A673 (cell line): Measurements from ENCODE around the gene OSM. TPM values are rescaled to one million over a fixed set of nuclear protein-coding genes. Genes with fewer than 3 reads are reported as not detected.

Experiments
- BruUV-seq: library from RNA; stranded (reverse); fragments of 400-500 nt; replicated peaks from 2 replicates; lab custom pipeline; 2021; lab: Mats Ljungman, UMichigan
- CTCF ChIA-PET: fragments of 300-600 bp; sonication (Branson Sonifier 250); formaldehyde crosslinking; loops from one replicate; lab custom pipeline; 2022; ENCODE audit warnings: antibody characterized with exemption; lab: Charles Lee
- POLR2A ChIA-PET: fragments of 300-600 bp; sonication (Branson Sonifier 250); formaldehyde crosslinking; loops from one replicate; lab custom pipeline; 2022; ENCODE audit warnings: antibody characterized with exemption; ENCODE audit not compliant: low non-redundant PET; lab: Charles Lee
- DNase-seq: peaks from one replicate; pipeline ENCODE4 v3.0.0-alpha.2; 2015; ENCODE audit warnings: low spot score
- H3K27ac ChIP-seq: fragments of 200-600 bp; sonication (generic); 2 replicates; pipeline ENCODE4 v1.5.1; 2016; ENCODE audit warnings: mixed run types, low read depth, mild to moderate bottlenecking, mixed read lengths, antibody characterized with exemption, low read length; ENCODE audit not compliant: poor library complexity, severe bottlenecking
- H3K27me3 ChIP-seq: fragments of 200-600 bp; sonication (generic); replicated peaks from 2 replicates; pipeline ENCODE4 v1.6.1; 2017; ENCODE audit warnings: mixed run types, low read depth, mild to moderate bottlenecking, mixed read lengths, antibody characterized with exemption, low read length; ENCODE audit not compliant: insufficient read depth, poor library complexity
- H3K36me3 ChIP-seq: fragments of 200-600 bp; sonication (generic); 2 replicates; pipeline ENCODE4 v1.6.1; 2016; ENCODE audit warnings: mixed run types, mild to moderate bottlenecking, mixed read lengths, antibody characterized with exemption, low read length; ENCODE audit not compliant: insufficient read depth, poor library complexity, severe bottlenecking
- H3K4me1 ChIP-seq: fragments of 200-600 bp; sonication (generic); 2 replicates; pipeline ENCODE4 v1.6.1; 2017; ENCODE audit warnings: mixed run types, mild to moderate bottlenecking, mixed read lengths, antibody characterized with exemption, low read length; ENCODE audit not compliant: insufficient read depth, poor library complexity, severe bottlenecking
- H3K4me3 ChIP-seq: fragments of 200-600 bp; sonication (generic); 2 replicates; pipeline ENCODE4 v1.5.1; 2016; ENCODE audit warnings: low read depth, mixed run types, mild to moderate bottlenecking, mixed read lengths, low read length; ENCODE audit not compliant: poor library complexity, severe bottlenecking
- H3K9me3 ChIP-seq: fragments of 200-600 bp; sonication (generic); 2 replicates; pipeline ENCODE4 v1.6.1; 2016; ENCODE audit warnings: mixed run types, low read depth, mild to moderate bottlenecking, mixed read lengths, antibody characterized with exemption, low read length; ENCODE audit not compliant: poor library complexity, severe bottlenecking
- EZH2 ChIP-seq: fragments of 200-600 bp; sonication (generic); IDR thresholded peaks from 2 replicates; pipeline ENCODE4 v1.6.1; 2017; ENCODE audit warnings: borderline replicate concordance, low read depth, mild to moderate bottlenecking, mixed read lengths, antibody characterized with exemption, low read length; ENCODE audit not compliant: poor library complexity, severe bottlenecking
- intact Hi-C: fragments of 100-400 bp; cut with micrococcal nuclease; formaldehyde crosslinking; loops from one replicate; pipeline ENCODE4 v1.10.0; 2022; ENCODE audit not compliant: unreplicated experiment
- total RNA-seq: library from RNA; stranded (reverse); gene quantifications from 2 replicates; pipeline ENCODE4 v1.2.3, GENCODE V29; 2021
- TF ChIP-seq, protein P1 (sequence below): fragments of 300-800, 200-600 bp; sonication (generic); conservative IDR thresholded peaks from 2 replicates; pipeline ENCODE4 v1.5.1; 2017; ENCODE audit warnings: low read depth, mild to moderate bottlenecking, antibody characterized with exemption, low read length, moderate library complexity, mixed read lengths

Gene OSM
- total RNA-seq, 1 experiment from 2014 or later: not detected

DNA sequence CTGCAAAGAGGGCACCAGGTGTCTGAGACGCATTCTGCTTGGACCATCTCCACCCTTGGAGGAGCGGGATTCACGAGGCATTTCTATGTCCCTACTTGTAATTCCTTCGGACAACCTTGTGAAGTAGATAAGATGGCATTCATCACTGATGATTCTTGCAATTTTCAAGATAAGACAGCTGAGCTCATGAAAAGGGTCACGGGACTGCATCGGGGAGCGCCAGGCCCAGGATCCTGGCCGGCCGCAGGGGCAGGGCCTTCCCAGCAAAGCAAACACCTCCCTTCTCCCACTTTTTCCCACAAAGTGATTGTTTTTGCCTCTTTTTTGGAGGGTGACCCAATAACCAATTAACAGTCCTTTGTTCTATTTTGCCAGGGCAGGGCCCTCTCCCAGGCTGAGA is 28.5 kb downstream of the OSM start:
- POLR2A ChIA-PET: no interaction called here
- Histone ChIP-seq H3K4me3 (no peak overlapping the region), H3K9me3 (no peaks in the 10 kb centered on the region), H3K4me1 (no peaks in the 10 kb centered on the region), H3K27ac (no peak overlapping the region), H3K36me3 (no peaks in the 10 kb centered on the region), H3K27me3 (no peaks in the 10 kb centered on the region)
- no TSS peak for BruUV-seq
- TF ChIP-seq, protein P1, sequence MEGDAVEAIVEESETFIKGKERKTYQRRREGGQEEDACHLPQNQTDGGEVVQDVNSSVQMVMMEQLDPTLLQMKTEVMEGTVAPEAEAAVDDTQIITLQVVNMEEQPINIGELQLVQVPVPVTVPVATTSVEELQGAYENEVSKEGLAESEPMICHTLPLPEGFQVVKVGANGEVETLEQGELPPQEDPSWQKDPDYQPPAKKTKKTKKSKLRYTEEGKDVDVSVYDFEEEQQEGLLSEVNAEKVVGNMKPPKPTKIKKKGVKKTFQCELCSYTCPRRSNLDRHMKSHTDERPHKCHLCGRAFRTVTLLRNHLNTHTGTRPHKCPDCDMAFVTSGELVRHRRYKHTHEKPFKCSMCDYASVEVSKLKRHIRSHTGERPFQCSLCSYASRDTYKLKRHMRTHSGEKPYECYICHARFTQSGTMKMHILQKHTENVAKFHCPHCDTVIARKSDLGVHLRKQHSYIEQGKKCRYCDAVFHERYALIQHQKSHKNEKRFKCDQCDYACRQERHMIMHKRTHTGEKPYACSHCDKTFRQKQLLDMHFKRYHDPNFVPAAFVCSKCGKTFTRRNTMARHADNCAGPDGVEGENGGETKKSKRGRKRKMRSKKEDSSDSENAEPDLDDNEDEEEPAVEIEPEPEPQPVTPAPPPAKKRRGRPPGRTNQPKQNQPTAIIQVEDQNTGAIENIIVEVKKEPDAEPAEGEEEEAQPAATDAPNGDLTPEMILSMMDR: no peak
- no peak for TF ChIP-seq EZH2
- intact Hi-C loops: no loop called here
- DNase-seq: no peak
- CTCF ChIA-PET: no interaction called here

DNA sequence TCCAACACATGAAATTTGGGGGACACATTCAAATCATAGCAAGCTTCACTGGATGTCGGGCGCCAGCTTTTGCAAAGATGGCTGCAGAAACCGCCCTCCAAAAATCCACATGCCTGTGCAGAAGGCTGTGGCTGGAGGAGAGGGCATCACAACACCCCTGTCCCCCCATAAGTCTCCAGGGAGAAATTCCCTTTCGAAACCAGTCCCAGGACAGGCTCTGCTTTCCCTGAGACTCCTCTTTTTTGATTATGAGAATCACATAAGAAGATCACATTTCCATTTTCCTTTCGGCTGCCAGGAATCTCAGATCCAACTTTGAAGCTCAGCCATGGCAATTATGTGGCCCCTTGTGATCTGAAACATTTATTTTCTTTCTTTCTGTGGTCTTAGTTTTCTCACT is 29.8 kb downstream of the OSM start:
- no peak for TF ChIP-seq EZH2
- TF ChIP-seq, protein P1: no peak
- H3K27ac ChIP-seq: no peak overlapping the region
- DNase-seq: no peak
- intact Hi-C loops: no loop called here
- no TSS peak for BruUV-seq
- ChIA-PET POLR2A (no interaction called here), CTCF (interaction anchor here (0.5 kb wide), 1 partner anchor 649 kb away, joined by 5 read pairs; no protein-coding TSS in a partner anchor)
- no peak overlapping the region for H3K4me3 ChIP-seq
- no peaks in the 10 kb centered on the region for H3K4me1 ChIP-seq
- no peaks in the 10 kb centered on the region for H3K9me3 ChIP-seq
- no peaks in the 10 kb centered on the region for H3K36me3 ChIP-seq
- H3K27me3 ChIP-seq: no peaks in the 10 kb centered on the region

DNA sequence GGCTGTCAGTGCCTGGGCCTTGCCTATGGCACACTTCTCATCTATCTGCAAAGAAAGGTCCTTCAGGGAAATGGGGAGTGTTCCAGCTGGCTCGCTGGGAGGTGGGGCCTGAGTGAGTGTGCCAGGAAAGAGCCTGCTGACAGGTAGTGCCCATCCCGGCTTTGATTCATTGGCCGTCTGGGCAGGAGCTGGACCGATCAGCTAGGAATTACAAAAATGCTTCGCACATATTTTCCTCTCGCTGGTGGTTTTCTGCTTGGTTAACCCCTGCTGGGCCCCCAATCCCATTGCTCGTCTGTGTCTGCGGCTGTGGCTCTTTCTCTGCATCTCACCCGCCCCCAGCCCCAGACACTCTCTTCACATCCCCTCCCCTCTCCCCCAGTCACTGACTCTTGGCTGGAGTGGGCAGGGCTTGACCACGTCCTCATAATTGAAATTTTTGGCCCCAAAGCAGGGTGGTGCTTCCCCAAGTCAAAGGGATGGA is 30.9 kb downstream of the OSM start:
- Histone ChIP-seq H3K4me3 (no peak overlapping the region), H3K9me3 (no peaks in the 10 kb centered on the region), H3K36me3 (no peaks in the 10 kb centered on the region), H3K4me1 (no peaks in the 10 kb centered on the region), H3K27me3 (no peaks in the 10 kb centered on the region), H3K27ac (no peak overlapping the region)
- BruUV-seq: no TSS peak
- DNase-seq: no peak
- ChIA-PET CTCF (no interaction called here), POLR2A (no interaction called here)
- intact Hi-C loops: no loop called here
- TF ChIP-seq, protein P1: no peak
- TF ChIP-seq EZH2: no peak
